MM.1S (cell line): ENCODE measurements around the gene ZSWIM9.

Experiments
- EZH2 ChIP-seq: fragments of 300-600 bp; sonication (generic); optimal IDR thresholded peaks from 2 replicates; pipeline ENCODE3; 2017; ENCODE audit warnings: low read depth, mild to moderate bottlenecking, antibody characterized with exemption, low read length, mixed read lengths
- TF ChIP-seq, protein P1 (sequence below): fragments of 300-600 bp; sonication (generic); IDR thresholded peaks from 2 replicates; pipeline ENCODE4 v1.5.1; 2016; ENCODE audit warnings: antibody characterized with exemption, low read length, mixed read lengths

DNA sequence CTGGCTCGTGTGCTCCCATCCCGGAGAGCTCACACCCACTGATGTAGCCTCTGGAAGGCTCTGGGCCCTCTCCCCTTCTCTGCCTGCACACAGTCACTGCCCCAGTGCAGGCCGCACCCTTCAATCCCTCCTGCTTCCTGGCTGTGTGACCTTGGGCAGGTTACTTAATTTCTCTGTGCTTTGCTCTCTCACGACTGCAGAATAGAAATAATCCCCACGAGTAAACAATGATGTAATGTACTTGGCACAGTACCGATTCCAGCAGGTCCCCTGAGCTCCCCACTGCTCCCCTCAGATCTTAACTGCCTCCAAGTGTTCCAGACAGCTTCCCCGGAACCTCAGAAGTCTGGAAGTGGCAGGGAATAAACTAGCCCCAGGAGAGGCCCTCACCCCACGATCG is 16.5 kb upstream of the ZSWIM9 start:
- TF ChIP-seq, protein P1, sequence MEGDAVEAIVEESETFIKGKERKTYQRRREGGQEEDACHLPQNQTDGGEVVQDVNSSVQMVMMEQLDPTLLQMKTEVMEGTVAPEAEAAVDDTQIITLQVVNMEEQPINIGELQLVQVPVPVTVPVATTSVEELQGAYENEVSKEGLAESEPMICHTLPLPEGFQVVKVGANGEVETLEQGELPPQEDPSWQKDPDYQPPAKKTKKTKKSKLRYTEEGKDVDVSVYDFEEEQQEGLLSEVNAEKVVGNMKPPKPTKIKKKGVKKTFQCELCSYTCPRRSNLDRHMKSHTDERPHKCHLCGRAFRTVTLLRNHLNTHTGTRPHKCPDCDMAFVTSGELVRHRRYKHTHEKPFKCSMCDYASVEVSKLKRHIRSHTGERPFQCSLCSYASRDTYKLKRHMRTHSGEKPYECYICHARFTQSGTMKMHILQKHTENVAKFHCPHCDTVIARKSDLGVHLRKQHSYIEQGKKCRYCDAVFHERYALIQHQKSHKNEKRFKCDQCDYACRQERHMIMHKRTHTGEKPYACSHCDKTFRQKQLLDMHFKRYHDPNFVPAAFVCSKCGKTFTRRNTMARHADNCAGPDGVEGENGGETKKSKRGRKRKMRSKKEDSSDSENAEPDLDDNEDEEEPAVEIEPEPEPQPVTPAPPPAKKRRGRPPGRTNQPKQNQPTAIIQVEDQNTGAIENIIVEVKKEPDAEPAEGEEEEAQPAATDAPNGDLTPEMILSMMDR: no peak
- no peak for TF ChIP-seq EZH2
